K562 (cell line): ENCODE data around the gene ZNF709. TPM values are rescaled to one million over a fixed set of nuclear protein-coding genes. Genes with fewer than 3 reads are reported as not detected.

ENCODE experiments used
- HDAC3 ChIP-seq: fragments of 450-650 bp; IDR thresholded peaks from 2 replicates; pipeline ENCODE4 v1.6.1; 2018; ENCODE audit warnings: borderline replicate concordance, mild to moderate bottlenecking, moderate library complexity; ENCODE audit not compliant: partially characterized antibody
- HNRNPUL1 ChIP-seq: fragments of 200-400 bp; formaldehyde crosslinking; IDR thresholded peaks from 2 replicates; pipeline ENCODE4 v1.6.1; 2017; ENCODE audit warnings: low read length
- NCOA1 ChIP-seq: fragments of 450-650 bp; IDR thresholded peaks from 2 replicates; pipeline ENCODE4 v1.6.1; 2016; ENCODE audit warnings: low read depth
- SRSF7 ChIP-seq: fragments of 200-400 bp; formaldehyde crosslinking; optimal IDR thresholded peaks from 2 replicates; pipeline ENCODE3; 2017; ENCODE audit warnings: mild to moderate bottlenecking, low read depth, low read length
- TRIM25 ChIP-seq: fragments of 450-650 bp; IDR thresholded peaks from 2 replicates; pipeline ENCODE4 v1.7.0; 2016; ENCODE audit warnings: borderline replicate concordance
- ZNF436 ChIP-seq: fragments of 250-450, 450-650 bp; sonication (Bioruptor Pico); formaldehyde crosslinking; IDR thresholded peaks from 2 replicates; pipeline ENCODE4 v1.7.0; 2020; ENCODE audit warnings: mild to moderate bottlenecking
- ZNF76 ChIP-seq: fragments of 250-450 bp; sonication (Bioruptor Pico); IDR thresholded peaks from 2 replicates; pipeline ENCODE4 v1.4.0; 2020; ENCODE audit warnings: mild to moderate bottlenecking, moderate library complexity, borderline replicate concordance
- ZSCAN32 ChIP-seq: fragments of 450-650 bp; formaldehyde crosslinking; IDR thresholded peaks from 2 replicates; pipeline ENCODE4 v1.4.0; 2020; ENCODE audit warnings: mild to moderate bottlenecking, moderate library complexity
- polyA plus RNA-seq, 8 experiments: library from polyadenylated mRNA; depleted of rRNA in 4 of 8; stranded (reverse) in 5 of 8; unstranded in 3 of 8; fragments of >200 nt; fragmentation: Nextera tagmentation in 2 of 8; fragmentation: Illumina TruSeq in 1 of 8; extraction: Ambion mirVana in 2 of 8; extraction: Trizol in 1 of 8; gene quantifications; 2 replicates each; pipeline versions ENCODE4 v1.2.1 to v1.2.3, GENCODE V29; 2011 to 2014; ENCODE audit warnings: inconsistent platforms in 1 of 8, missing spikeins in 1 of 8
- total RNA-seq, 7 experiments: library from RNA; depleted of rRNA in 6 of 7; stranded (reverse); fragments of >200 nt in 6 of 7; fragmentation: Illumina TruSeq in 2 of 7; extraction: Trizol in 2 of 7; gene quantifications; 2 replicates each; pipeline versions ENCODE4 v1.2.1 to v1.2.3, GENCODE V29; 2011 to 2021; ENCODE audit warnings: low replicate concordance in 1 of 7
- TF ChIP-seq, protein P1 (sequence below): IDR thresholded peaks from 2 replicates; pipeline ENCODE4 v1.6.1; 2016; ENCODE audit warnings: missing genetic modification characterization, missing compliant biosample characterization
- TF ChIP-seq, protein P2 (sequence below): sonication (generic); formaldehyde crosslinking; IDR thresholded peaks from 2 replicates; pipeline ENCODE4 v1.8.0; 2023; ENCODE audit warnings: missing genetic modification reagents, mild to moderate bottlenecking, borderline replicate concordance
- TF ChIP-seq, protein P3 (sequence below): fragments of 250-450 bp; sonication (Bioruptor Pico); IDR thresholded peaks from 2 replicates; pipeline ENCODE4 v1.9.0; 2021; ENCODE audit warnings: mild to moderate bottlenecking, inconsistent platforms

ZNF709 gene
- total and polyA plus RNA-seq, 9 of the 15 experiments (the other 6 are each of a cell fraction or from before 2014, with no cell fraction given), result 0.07 to 0.69 (median 0.18) TPM

GRCh38 chr19:12440541-12441316, 43.9 kb downstream of the ZNF709 start, which contains the start of gene ZNF443 (continued):
- TF ChIP-seq, protein P1, sequence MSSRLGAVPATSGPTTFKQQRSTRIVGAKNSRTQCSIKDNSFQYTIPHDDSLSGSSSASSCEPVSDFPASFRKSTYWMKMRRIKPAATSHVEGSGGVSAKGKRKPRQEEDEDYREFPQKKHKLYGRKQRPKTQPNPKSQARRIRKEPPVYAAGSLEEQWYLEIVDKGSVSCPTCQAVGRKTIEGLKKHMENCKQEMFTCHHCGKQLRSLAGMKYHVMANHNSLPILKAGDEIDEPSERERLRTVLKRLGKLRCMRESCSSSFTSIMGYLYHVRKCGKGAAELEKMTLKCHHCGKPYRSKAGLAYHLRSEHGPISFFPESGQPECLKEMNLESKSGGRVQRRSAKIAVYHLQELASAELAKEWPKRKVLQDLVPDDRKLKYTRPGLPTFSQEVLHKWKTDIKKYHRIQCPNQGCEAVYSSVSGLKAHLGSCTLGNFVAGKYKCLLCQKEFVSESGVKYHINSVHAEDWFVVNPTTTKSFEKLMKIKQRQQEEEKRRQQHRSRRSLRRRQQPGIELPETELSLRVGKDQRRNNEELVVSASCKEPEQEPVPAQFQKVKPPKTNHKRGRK (tag), result no peak
- TF ChIP-seq ZSCAN32 (CRISPR knock-in tag), result no peak
- TF ChIP-seq HDAC3, result no peak
- no peak for TF ChIP-seq NCOA1
- TF ChIP-seq ZNF436 (CRISPR knock-in tag), result no peak
- no peak for TF ChIP-seq ZNF76 (CRISPR knock-in tag)
- no peak for TF ChIP-seq HNRNPUL1
- TF ChIP-seq TRIM25, result no peak
- TF ChIP-seq, protein P2, sequence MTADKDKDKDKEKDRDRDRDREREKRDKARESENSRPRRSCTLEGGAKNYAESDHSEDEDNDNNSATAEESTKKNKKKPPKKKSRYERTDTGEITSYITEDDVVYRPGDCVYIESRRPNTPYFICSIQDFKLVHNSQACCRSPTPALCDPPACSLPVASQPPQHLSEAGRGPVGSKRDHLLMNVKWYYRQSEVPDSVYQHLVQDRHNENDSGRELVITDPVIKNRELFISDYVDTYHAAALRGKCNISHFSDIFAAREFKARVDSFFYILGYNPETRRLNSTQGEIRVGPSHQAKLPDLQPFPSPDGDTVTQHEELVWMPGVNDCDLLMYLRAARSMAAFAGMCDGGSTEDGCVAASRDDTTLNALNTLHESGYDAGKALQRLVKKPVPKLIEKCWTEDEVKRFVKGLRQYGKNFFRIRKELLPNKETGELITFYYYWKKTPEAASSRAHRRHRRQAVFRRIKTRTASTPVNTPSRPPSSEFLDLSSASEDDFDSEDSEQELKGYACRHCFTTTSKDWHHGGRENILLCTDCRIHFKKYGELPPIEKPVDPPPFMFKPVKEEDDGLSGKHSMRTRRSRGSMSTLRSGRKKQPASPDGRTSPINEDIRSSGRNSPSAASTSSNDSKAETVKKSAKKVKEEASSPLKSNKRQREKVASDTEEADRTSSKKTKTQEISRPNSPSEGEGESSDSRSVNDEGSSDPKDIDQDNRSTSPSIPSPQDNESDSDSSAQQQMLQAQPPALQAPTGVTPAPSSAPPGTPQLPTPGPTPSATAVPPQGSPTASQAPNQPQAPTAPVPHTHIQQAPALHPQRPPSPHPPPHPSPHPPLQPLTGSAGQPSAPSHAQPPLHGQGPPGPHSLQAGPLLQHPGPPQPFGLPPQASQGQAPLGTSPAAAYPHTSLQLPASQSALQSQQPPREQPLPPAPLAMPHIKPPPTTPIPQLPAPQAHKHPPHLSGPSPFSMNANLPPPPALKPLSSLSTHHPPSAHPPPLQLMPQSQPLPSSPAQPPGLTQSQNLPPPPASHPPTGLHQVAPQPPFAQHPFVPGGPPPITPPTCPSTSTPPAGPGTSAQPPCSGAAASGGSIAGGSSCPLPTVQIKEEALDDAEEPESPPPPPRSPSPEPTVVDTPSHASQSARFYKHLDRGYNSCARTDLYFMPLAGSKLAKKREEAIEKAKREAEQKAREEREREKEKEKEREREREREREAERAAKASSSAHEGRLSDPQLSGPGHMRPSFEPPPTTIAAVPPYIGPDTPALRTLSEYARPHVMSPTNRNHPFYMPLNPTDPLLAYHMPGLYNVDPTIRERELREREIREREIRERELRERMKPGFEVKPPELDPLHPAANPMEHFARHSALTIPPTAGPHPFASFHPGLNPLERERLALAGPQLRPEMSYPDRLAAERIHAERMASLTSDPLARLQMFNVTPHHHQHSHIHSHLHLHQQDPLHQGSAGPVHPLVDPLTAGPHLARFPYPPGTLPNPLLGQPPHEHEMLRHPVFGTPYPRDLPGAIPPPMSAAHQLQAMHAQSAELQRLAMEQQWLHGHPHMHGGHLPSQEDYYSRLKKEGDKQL, result no peak
- TF ChIP-seq SRSF7, result no peak
- TF ChIP-seq, protein P3, sequence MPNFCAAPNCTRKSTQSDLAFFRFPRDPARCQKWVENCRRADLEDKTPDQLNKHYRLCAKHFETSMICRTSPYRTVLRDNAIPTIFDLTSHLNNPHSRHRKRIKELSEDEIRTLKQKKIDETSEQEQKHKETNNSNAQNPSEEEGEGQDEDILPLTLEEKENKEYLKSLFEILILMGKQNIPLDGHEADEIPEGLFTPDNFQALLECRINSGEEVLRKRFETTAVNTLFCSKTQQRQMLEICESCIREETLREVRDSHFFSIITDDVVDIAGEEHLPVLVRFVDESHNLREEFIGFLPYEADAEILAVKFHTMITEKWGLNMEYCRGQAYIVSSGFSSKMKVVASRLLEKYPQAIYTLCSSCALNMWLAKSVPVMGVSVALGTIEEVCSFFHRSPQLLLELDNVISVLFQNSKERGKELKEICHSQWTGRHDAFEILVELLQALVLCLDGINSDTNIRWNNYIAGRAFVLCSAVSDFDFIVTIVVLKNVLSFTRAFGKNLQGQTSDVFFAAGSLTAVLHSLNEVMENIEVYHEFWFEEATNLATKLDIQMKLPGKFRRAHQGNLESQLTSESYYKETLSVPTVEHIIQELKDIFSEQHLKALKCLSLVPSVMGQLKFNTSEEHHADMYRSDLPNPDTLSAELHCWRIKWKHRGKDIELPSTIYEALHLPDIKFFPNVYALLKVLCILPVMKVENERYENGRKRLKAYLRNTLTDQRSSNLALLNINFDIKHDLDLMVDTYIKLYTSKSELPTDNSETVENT (CRISPR knock-in tag), result no peak
